ENCODE measurements around the gene CUL1. TPM values are rescaled to one million over a fixed set of nuclear protein-coding genes. Genes with fewer than 3 reads are reported as not detected.
"Not testable (repeated sequence)": the region's sequence is repeated elsewhere in the genome, so short reads cannot be mapped to it uniquely, and the experiment has no call there.

CUL1 gene
- polyA plus RNA-seq, 12 donors: 24.8 to 61.8 (median 53.7) TPM; not detected in 1

GRCh38 chr7:148694631-148695030, 4.1 kb upstream of the CUL1 start:
- DNase-seq: no peak

- no peak for DNase-seq
These were observed 2.8 kb upstream of the CUL1 start for GRCh38 chr7:148695953-148696352.

- DNase-seq: no peak
These were observed 1.9 kb upstream of the CUL1 start for GRCh38 chr7:148696787-148697186.

- DNase-seq: peak; percentile 25
These were observed 1.3 kb upstream of the CUL1 start for GRCh38 chr7:148697256-148698006.

GRCh38 chr7:148698007-148698396, 701 bp upstream of the CUL1 start:
- DNase-seq: peak; percentile 22

- DNase-seq: peak; percentile 45
These were observed 500 bp downstream of the CUL1 start for GRCh38 chr7:148699024-148699781.

GRCh38 chr7:148699782-148700629, 1.3 kb downstream of the CUL1 start:
- DNase-seq: peak; percentile 43

GRCh38 chr7:148700661-148701064, 2.0 kb downstream of the CUL1 start:
- DNase-seq: no peak

GRCh38 chr7:148701414-148701813, 2.7 kb downstream of the CUL1 start:
- no peak for DNase-seq

- no peak for DNase-seq
These were observed 4.4 kb downstream of the CUL1 start for GRCh38 chr7:148702876-148703670.

GRCh38 chr7:148703671-148703962, 4.9 kb downstream of the CUL1 start:
- DNase-seq: not testable (repeated sequence)

GRCh38 chr7:148704189-148704588, 5.5 kb downstream of the CUL1 start:
- no peak for DNase-seq

- no peak for DNase-seq
These were observed 6.3 kb downstream of the CUL1 start for GRCh38 chr7:148704970-148705369.

GRCh38 chr7:148706368-148706767, 7.7 kb downstream of the CUL1 start:
- no peak for DNase-seq

GRCh38 chr7:148708026-148708885, 9.6 kb downstream of the CUL1 start:
- DNase-seq: no peak

GRCh38 chr7:148709014-148709413, 10.3 kb downstream of the CUL1 start:
- no peak for DNase-seq

- not testable (repeated sequence) for DNase-seq
These were observed 11.7 kb downstream of the CUL1 start for GRCh38 chr7:148710426-148710825.

GRCh38 chr7:148711191-148712102, 12.7 kb downstream of the CUL1 start:
- no peak for DNase-seq

- DNase-seq: no peak
These were observed 14.1 kb downstream of the CUL1 start for GRCh38 chr7:148712678-148713329.
